Stimulated activated effector memory CD8-positive, alpha-beta T cell treated with anti-CD3 and anti-CD28 coated beads, Interleukin-12 subunit alpha, Interleukin-12 subunit beta, amount 100 ng/mL, for 72 hours (primary cell): ENCODE measurements around the gene OR52D1.
A peak's percentile ranks its signal among the peaks of the same experiment; 100 is the strongest.

Source experiments
- ATAC-seq: fragments of 150-1000 bp; cut with Tn5 transposase; 2 replicates; pipeline ENCODE4 v1.10.0; 2021
- DNase-seq, 2 donors: peaks; one replicate each; pipeline ENCODE4 v3.0.0; 2021 to 2022; ENCODE audit warnings: low spot score in 2 of 2
- H3K27ac Mint-ChIP-seq: one replicate; pipeline ENCODE4 v1.8.0; 2022; ENCODE audit warnings: mild to moderate bottlenecking, mixed read lengths
- H3K36me3 Mint-ChIP-seq: one replicate; pipeline ENCODE4 v1.8.0; 2022; ENCODE audit warnings: mild to moderate bottlenecking, mixed read lengths
- H3K4me1 Mint-ChIP-seq: one replicate; pipeline ENCODE4 v1.8.0; 2022; ENCODE audit warnings: mixed read lengths
- H3K4me3 Mint-ChIP-seq: one replicate; pipeline ENCODE4 v1.8.0; 2022; ENCODE audit warnings: mild to moderate bottlenecking, mixed read lengths
- H3K9me3 Mint-ChIP-seq: one replicate; pipeline ENCODE4 v1.8.0; 2022; ENCODE audit warnings: mixed read lengths

OR52D1 gene

DNA sequence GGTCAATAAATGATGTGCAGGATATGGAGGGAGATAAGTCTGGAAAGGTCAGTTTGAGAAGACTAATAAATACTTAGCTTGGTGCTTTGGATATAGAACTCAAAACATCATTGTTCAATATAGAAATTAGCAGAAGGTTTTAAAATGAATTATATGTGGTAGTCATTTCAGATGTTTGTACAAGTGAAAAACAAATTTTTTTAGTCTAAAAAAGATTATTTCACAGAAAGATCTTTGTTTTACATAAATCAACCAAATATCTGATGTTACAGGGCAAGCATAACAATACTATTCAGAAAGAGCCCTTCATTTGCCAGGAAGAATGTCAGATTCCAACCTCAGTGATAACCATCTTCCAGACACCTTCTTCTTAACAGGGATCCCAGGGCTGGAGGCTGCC is at the start of gene OR52D1:
Gene OR52D1 (plus strand): TSS at position 301 of the 400 bp plus-strand sequence. CDS start 22 bp downstream, at position 323.
- Mint-ChIP-seq H3K4me3 (no peak within 1 kb of the TSS), H3K36me3 (no peaks in the 10 kb centered on the region), H3K4me1 (no peaks in the 10 kb centered on the region), H3K9me3 (no peaks in the 10 kb centered on the region), H3K27ac (no peak within 1 kb of the TSS)
- ATAC-seq (no peak), DNase-seq (no peak)

DNA sequence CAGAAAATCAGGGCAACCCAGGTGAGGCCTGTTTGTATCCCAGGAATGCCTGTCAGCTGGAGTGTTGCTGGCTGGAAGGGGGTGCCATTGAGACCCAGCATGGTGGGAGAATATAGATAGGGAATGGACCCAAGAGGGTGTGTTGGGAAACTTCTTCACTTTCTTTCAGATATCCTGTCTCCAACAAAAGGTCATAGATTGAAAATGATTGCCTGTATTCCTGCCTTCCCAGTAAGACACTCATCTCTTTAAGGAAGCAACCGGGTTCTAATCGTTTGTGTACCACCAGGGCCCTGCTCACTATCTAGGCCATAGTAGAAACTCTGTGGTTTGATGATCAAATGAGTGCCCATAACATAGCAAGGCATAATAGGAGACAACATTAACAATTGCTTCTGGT is 47.1 kb upstream of the OR52D1 start, which contains the start of gene OR51I1:
Gene OR51I1 (minus strand): TSS at position 101 of the 400 bp plus-strand sequence. CDS start 0 bp downstream, at position 101.
- no peaks in the 10 kb centered on the region for H3K9me3 Mint-ChIP-seq
- H3K4me3 Mint-ChIP-seq, result no peak within 1 kb of the TSS
- H3K4me1 Mint-ChIP-seq, result no peaks in the 10 kb centered on the region
- H3K27ac Mint-ChIP-seq, result no peak within 1 kb of the TSS
- ATAC-seq (no peak), DNase-seq (no peak)
- no peaks in the 10 kb centered on the region for H3K36me3 Mint-ChIP-seq

DNA sequence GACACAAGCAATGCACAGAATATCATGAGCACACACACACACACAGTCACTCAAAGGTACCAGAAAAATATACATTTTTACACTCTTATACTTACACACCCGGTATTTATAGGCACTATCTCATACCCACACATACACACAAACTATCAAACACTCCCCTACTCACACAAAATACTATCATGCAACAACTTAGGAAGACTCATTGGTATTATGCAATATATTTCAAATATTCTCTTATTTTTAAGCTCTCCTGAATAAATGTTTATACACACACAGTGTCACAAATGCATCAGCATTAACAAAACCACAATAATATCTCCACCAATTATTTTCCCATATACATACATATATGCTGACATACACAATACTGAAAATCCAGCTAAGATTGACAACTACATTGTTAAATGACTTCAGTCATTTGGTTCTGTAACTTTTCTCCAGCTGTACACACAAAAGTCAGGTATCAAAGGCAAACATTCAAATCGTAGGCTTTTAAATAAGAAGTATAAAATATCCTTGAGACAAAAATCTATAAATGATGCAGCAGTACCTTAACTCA is 44.6 kb upstream of the OR52D1 start:
- H3K36me3 Mint-ChIP-seq, result no peaks in the 10 kb centered on the region
- ATAC-seq (no peak), DNase-seq (no peak)
- no peak overlapping the region for H3K4me3 Mint-ChIP-seq
- no peaks in the 10 kb centered on the region for H3K9me3 Mint-ChIP-seq
- H3K27ac Mint-ChIP-seq, result no peak overlapping the region
- no peaks in the 10 kb centered on the region for H3K4me1 Mint-ChIP-seq

DNA sequence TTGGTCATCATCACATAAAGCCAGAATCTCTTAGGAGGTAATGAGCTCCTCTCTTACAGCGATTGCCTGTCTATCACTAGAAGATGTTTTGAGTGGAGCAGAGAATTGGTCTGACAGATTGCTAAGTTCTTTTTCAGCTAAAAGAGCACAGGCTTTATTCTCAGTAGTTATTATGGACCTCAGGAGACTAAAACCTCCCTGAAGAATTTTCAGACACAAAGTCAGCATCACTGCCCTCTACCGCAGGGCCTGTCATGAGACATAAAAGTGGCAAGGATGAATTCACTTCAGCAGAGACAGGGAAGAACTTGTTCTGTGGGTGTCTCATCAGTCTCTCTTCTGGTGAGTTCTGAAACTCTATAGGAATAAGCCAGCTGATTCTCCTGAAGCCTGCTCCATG is 39.5 kb upstream of the OR52D1 start, which contains the start of gene OR51I2:
Gene OR51I2 (plus strand): TSS at position 301 of the 400 bp plus-strand sequence. CDS start 4,166 bp downstream, outside the sequence.
- Mint-ChIP-seq H3K9me3 (no peaks in the 10 kb centered on the region), H3K4me1 (no peaks in the 10 kb centered on the region), H3K4me3 (no peak within 1 kb of the TSS), H3K36me3 (no peaks in the 10 kb centered on the region), H3K27ac (no peak within 1 kb of the TSS)
- ATAC-seq (no peak), DNase-seq (no peak)

DNA sequence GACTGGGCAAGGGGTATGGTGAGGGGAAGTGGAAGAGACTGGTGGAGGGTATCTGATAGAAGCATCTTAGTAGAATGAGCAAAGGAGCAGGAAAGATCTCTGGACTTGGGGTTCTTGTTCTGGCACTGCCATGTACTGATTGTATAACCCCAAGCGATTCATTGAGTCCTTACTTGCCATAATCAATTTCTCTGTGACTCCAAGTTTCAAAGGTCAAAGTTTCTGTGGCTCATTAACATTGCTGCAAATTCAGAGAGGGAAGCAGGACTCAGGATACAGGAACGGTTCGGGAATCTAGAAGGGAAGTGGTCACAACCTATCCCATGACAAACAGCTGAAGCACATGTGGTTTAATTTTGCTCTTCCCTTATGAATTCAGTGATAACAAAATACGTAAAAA is 39.1 kb upstream of the OR52D1 start:
- Mint-ChIP-seq H3K4me3 (no peak overlapping the region), H3K9me3 (no peaks in the 10 kb centered on the region), H3K36me3 (no peaks in the 10 kb centered on the region), H3K27ac (no peak overlapping the region), H3K4me1 (no peaks in the 10 kb centered on the region)
- no peak for DNase-seq
- no peak for ATAC-seq

DNA sequence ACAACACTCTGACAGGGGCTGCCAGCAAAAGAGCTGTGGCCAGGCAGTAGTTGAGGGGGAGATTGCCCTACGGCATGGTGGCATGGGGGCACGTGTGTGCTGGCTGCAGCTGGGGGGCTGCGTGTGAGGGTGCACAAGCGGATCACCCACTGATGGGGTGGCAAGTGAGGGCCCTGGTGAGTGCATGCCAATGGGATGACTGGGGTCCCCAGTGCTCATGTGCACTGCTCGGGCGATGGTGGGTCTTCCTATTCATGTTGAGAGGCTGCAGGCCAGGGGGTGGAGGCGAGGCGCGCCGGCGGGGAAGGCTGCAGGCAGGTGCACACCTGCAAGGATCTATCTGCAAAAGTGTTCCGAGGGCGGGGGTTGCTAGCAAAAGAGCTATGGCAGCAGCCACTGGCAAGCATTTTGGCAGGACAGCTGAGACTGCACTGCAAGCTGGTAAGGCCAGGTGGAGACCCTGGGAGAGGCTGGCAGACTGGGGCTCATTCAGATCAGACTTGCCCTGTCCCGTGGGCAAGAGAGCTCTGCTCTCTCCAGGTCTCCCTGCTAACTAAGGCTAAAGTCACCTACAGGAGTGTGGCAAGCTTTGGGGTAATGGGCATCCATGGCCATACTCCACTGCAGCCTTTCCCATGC is 27.4 kb upstream of the OR52D1 start:
- Mint-ChIP-seq H3K4me1 (no peaks in the 10 kb centered on the region), H3K4me3 (no peak overlapping the region), H3K27ac (no peak overlapping the region), H3K36me3 (no peaks in the 10 kb centered on the region), H3K9me3 (peaks cover 3% of the 10 kb centered on the region)
- DNase-seq, result no peak
- ATAC-seq, result peak; percentile 19

DNA sequence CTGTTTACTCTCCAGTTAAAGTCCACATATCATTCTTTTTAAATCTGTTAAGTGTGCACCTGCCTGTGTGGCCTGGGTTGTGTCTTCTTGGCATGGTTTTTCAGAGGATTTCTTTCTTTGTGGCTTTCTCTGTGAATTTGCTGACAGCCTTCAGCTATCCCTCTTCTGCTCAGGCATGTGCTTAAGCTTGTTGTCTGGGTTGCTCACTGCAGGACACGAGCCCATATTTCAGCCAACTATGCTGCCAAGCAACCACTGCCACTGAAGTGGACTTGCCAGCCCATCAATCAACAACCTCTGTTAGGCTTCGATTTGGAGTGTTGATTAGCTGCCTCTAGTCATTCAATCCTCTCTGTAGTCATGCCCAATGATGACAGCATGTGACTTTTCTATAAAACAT is 21.0 kb upstream of the OR52D1 start:
- no peaks in the 10 kb centered on the region for H3K4me1 Mint-ChIP-seq
- no peak overlapping the region for H3K4me3 Mint-ChIP-seq
- no peaks in the 10 kb centered on the region for H3K36me3 Mint-ChIP-seq
- no peak for ATAC-seq
- no peak for DNase-seq
- no peak overlapping the region for H3K27ac Mint-ChIP-seq
- H3K9me3 Mint-ChIP-seq, result no peaks in the 10 kb centered on the region

DNA sequence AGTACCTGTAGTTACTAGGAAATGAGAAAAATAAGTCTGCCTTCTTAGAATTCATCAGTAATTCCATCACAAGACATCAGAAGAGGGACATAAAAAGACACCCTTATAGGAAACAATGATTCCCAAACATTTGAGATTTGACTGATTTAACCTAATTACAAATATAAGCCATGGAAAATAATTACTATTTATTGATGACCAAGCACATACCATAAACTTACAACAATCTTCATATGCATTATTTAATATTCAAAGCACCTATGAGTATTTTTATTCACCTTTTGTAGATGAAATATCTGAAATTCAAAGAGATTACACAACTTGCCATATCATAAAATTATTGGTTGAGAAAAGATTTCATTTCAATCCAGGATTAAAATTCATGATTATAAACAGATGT is 14.6 kb upstream of the OR52D1 start:
- ATAC-seq (no peak), DNase-seq (no peak)
- Mint-ChIP-seq H3K4me1 (no peaks in the 10 kb centered on the region), H3K27ac (no peak overlapping the region), H3K36me3 (no peaks in the 10 kb centered on the region), H3K4me3 (no peak overlapping the region), H3K9me3 (no peaks in the 10 kb centered on the region)

DNA sequence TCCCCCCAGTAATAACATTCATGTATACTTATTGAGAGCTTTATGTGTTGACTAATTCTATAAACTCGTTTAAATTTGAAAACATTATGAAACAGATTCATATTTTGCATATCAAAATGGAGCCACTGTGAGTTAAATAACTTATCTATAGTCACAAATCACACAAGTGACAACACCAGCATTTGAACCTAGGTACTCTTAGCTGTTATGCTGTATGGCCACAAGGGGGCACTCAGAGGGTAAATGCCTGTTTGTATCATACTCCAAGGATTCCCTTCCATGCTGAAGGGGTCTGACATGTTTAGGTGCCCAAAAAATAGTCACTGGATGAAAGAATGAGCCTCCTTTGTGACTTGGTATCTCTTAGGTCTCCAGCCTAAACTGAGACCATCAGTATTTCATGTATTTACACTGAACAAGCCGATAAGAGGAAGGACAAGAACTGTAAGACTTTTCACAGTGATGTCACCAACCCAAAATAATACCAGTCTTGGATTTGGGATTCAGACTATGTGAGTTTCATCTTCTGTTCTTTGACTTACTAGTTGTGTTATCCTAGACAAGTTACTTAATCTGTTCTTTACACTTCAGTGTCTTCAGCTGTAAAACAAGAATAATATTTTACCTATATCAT is 12.2 kb upstream of the OR52D1 start:
- Mint-ChIP-seq H3K36me3 (no peaks in the 10 kb centered on the region), H3K9me3 (no peaks in the 10 kb centered on the region), H3K4me3 (no peak overlapping the region), H3K27ac (no peak overlapping the region), H3K4me1 (no peaks in the 10 kb centered on the region)
- ATAC-seq (peak; percentile 57), DNase-seq (no peak)

DNA sequence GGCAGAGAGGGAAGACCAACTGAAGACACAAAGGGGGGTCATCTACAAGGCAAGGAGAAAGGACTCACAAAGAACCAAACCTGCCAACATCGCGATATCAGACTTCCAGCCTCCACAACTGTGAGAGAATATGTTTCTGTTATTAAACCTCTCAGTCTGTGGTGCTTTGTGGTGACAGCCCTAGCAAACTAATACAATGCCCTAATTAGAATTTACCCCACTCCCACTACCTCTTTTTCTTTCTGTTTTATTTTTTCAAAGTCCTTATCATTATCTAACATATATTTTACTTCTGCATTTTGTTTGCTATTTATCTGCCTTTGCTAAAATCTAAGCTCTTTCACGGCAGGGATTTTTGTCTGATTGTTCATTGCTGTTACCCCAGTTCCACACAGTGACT is 2.5 kb upstream of the OR52D1 start:
- Mint-ChIP-seq H3K4me1 (no peaks in the 10 kb centered on the region), H3K4me3 (no peak overlapping the region), H3K36me3 (no peaks in the 10 kb centered on the region), H3K9me3 (no peaks in the 10 kb centered on the region), H3K27ac (no peak overlapping the region)
- ATAC-seq, result no peak
- no peak for DNase-seq

DNA sequence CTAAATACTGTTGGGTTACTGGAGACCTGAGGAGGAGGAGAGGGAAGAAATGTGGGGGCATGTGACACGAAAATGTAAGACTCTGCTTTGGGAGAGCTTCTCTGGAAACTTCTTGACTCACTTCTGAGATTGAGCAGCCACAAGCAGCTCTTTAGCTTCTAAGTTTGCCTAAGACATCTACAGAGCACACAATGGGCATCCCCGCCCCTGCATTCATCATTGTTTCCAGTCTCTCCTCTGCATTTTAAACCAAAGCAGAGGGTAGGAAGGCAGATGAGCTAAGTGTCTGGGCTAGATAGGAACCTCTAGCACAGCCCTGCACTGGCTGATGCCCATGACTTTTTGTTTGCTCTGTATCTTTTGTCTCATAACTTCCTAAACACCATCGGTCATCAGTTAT is 2.1 kb upstream of the OR52D1 start:
- Mint-ChIP-seq H3K27ac (no peak overlapping the region), H3K4me3 (no peak overlapping the region), H3K9me3 (no peaks in the 10 kb centered on the region), H3K36me3 (no peaks in the 10 kb centered on the region), H3K4me1 (no peaks in the 10 kb centered on the region)
- no peak for DNase-seq
- peak; percentile 58 for ATAC-seq

DNA sequence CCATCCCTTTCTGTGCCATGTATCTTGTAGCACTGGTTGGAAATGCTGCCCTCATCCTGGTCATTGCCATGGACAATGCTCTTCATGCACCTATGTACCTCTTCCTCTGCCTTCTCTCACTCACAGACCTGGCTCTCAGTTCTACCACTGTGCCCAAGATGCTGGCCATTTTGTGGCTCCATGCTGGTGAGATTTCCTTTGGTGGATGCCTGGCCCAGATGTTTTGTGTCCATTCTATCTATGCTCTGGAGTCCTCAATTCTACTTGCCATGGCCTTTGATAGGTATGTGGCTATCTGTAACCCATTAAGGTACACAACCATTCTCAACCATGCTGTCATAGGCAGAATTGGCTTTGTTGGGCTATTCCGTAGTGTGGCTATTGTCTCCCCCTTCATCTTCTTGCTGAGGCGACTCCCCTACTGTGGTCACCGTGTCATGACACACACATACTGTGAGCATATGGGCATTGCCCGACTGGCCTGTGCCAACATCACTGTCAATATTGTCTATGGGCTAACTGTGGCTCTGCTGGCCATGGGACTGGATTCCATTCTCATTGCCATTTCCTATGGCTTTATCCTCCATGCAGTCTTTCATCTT is 414 bp downstream of the OR52D1 start:
- Mint-ChIP-seq H3K4me3 (no peak overlapping the region), H3K36me3 (no peaks in the 10 kb centered on the region), H3K9me3 (no peaks in the 10 kb centered on the region), H3K27ac (no peak overlapping the region), H3K4me1 (no peaks in the 10 kb centered on the region)
- no peak for DNase-seq
- peak; percentile 12 for ATAC-seq

DNA sequence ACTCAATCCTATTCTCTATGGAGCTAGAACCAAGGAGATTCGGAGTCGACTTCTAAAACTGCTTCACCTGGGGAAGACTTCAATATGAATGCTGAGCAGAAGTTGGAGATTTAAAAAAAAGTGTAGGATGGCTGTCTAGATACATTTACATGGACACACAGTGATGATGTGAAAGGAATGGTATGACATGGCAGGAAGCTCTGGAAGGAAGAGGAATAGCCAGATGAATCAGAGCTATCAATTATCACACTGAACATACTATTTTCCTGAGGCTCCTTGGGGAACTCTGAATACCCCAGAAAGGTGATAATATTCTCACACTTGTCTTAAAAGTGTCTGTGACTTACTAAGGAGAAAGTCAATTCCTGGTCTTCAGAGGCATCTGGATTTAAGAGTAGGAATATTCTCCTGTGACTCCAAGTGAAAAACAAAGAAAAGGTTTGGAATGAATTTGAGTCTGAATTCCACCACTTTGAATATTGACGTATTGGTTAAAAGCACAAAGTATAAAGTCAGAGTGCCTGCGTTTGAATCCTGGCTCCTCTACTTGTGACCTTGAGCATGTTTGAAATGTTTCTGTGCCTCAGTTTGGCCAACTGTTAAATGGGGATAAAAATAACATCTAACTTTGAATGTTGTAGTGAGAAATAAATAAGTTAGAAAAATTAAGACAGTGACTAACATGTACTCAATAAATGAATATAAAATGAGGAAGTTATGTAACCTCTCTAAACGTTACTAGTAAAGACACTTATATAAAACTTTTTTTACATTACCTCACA is 1.3 kb downstream of the OR52D1 start:
- no peaks in the 10 kb centered on the region for H3K36me3 Mint-ChIP-seq
- no peaks in the 10 kb centered on the region for H3K9me3 Mint-ChIP-seq
- H3K4me3 Mint-ChIP-seq, result no peak overlapping the region
- no peaks in the 10 kb centered on the region for H3K4me1 Mint-ChIP-seq
- no peak overlapping the region for H3K27ac Mint-ChIP-seq
- ATAC-seq (no peak), DNase-seq (no peak)

DNA sequence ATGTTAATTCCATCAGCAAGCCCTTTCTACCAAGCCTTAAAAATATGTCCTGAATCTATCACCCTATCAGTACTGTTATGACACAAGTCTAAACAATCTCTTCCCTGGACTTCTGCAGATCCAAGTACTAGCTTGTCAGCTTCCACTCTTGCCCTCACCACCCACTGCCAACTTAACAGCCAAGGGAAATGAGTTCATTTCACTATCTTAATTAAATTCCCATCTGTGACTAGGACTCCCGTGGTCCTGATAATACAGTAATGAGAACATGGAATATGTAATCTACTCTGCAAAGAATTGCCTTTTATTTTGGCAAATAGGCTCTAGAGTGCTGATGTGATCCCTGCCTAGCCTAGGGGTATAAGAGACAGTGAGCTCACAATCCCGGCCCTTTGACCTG is 11.2 kb downstream of the OR52D1 start:
- DNase-seq, result no peak
- Mint-ChIP-seq H3K36me3 (no peaks in the 10 kb centered on the region), H3K27ac (no peak overlapping the region), H3K4me3 (no peak overlapping the region), H3K9me3 (no peaks in the 10 kb centered on the region), H3K4me1 (no peaks in the 10 kb centered on the region)
- no peak for ATAC-seq

DNA sequence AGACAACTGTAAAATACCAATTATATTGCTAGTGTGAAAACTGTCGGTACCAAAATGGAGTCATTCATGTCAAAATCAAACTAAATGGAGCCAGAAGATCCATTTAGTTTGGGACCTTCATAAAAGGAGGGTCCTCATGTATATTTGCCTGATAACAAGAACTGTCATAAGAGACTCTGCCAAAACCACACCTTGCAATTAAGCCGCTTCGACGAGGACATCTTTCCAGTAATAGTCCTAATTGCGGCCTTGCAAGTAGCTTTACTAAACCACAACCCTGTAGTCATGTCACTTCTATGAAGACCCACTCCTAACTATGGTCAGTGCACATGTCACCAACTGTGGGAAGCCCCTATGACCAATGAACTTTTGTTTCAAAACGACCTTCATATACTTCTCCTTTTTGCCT is 11.9 kb downstream of the OR52D1 start:
- ATAC-seq (no peak), DNase-seq (no peak)
- Mint-ChIP-seq H3K4me1 (no peaks in the 10 kb centered on the region), H3K9me3 (no peaks in the 10 kb centered on the region), H3K27ac (no peak overlapping the region), H3K36me3 (no peaks in the 10 kb centered on the region), H3K4me3 (no peak overlapping the region)
